CD14-positive monocyte (primary cell): ENCODE measurements around the gene PCK2. TPM values are rescaled to one million over a fixed set of nuclear protein-coding genes. Genes with fewer than 3 reads are reported as not detected.

Experiments
- DNase-seq, 3 donors: peaks; one replicate each; pipeline ENCODE4 v3.0.0-alpha.2; 2011 to 2022
- H2AFZ ChIP-seq: 2 replicates; pipeline ENCODE4 v1.6.0; 2012; ENCODE audit warnings: mild to moderate bottlenecking, low read depth, low read length, inconsistent platforms; ENCODE audit not compliant: insufficient read depth, poor library complexity, severe bottlenecking
- H3K27ac ChIP-seq, 2 donors: 1 replicate in 1 of 2; 2 replicates in 1 of 2; pipeline ENCODE4 v1.5.1; 2012 to 2013; ENCODE audit warnings: low read length in 2 of 2, control low read depth in 1 of 2, inconsistent platforms in 1 of 2, low read depth in 1 of 2, mild to moderate bottlenecking in 1 of 2
- H3K27me3 ChIP-seq, 2 donors: one replicate each; pipeline versions ENCODE4 v1.6.0 to v1.6.1; 2011 to 2013; ENCODE audit warnings: low read length in 2 of 2; ENCODE audit not compliant: control insufficient read depth in 2 of 2, insufficient read depth in 2 of 2
- H3K36me3 ChIP-seq, 2 donors: replicated peaks in 1 of 2; 1 replicate in 1 of 2; 2 replicates in 1 of 2; pipeline versions ENCODE4 v1.5.1 to v1.6.1; 2012 to 2013; ENCODE audit warnings: low read length in 2 of 2, control low read depth in 1 of 2, inconsistent platforms in 1 of 2, mild to moderate bottlenecking in 1 of 2; ENCODE audit not compliant: insufficient read depth in 2 of 2, control insufficient read depth in 1 of 2
- H3K4me1 ChIP-seq, 2 donors: 1 replicate in 1 of 2; 2 replicates in 1 of 2; pipeline versions ENCODE4 v1.5.1 to v1.6.1; 2012 to 2013; ENCODE audit warnings: low read length in 2 of 2, control low read depth in 1 of 2, inconsistent platforms in 1 of 2, mild to moderate bottlenecking in 1 of 2, moderate library complexity in 1 of 2; ENCODE audit not compliant: insufficient read depth in 2 of 2, control insufficient read depth in 1 of 2
- H3K4me2 ChIP-seq: replicated peaks from 2 replicates; pipeline ENCODE3; 2012; ENCODE audit warnings: low read length, moderate library complexity, mild to moderate bottlenecking; ENCODE audit not compliant: poor library complexity, severe bottlenecking; ENCODE audit errors: extremely low read depth
- H3K4me3 ChIP-seq, 3 experiments: fragments of 200-600 bp in 1 of 3; sonication (generic) in 1 of 3; replicated peaks in 1 of 3; 1 replicate in 2 of 3; 2 replicates in 1 of 3; pipeline ENCODE4 v1.5.1; 2011 to 2013; ENCODE audit warnings: low read length in 3 of 3, mild to moderate bottlenecking in 3 of 3, control low read depth in 2 of 3, low read depth in 2 of 3, inconsistent platforms in 1 of 3, moderate library complexity in 1 of 3
- H3K79me2 ChIP-seq: 2 replicates; pipeline ENCODE4 v1.6.0; 2012; ENCODE audit warnings: mild to moderate bottlenecking, control low read depth, inconsistent platforms, low read length, moderate library complexity; ENCODE audit not compliant: insufficient read depth
- H3K9ac ChIP-seq: 2 replicates; pipeline ENCODE4 v1.6.0; 2017; ENCODE audit warnings: low read length, mild to moderate bottlenecking; ENCODE audit not compliant: insufficient read depth, poor library complexity, severe bottlenecking
- H3K9me3 ChIP-seq, 2 donors: replicated peaks in 1 of 2; 1 replicate in 1 of 2; 2 replicates in 1 of 2; pipeline versions ENCODE4 v1.5.1 to v1.6.1; 2012 to 2013; ENCODE audit warnings: low read length in 2 of 2, control low read depth in 1 of 2; ENCODE audit not compliant: control insufficient read depth in 1 of 2, insufficient read depth in 1 of 2
- H4K20me1 ChIP-seq: 2 replicates; pipeline ENCODE4 v1.6.0; 2012; ENCODE audit warnings: mild to moderate bottlenecking, low read length, control low read depth, moderate library complexity; ENCODE audit not compliant: insufficient read depth
- H3K27ac Mint-ChIP-seq, 7 donors: one replicate each; pipeline ENCODE4 v1.8.0; 2020; ENCODE audit warnings: mild to moderate bottlenecking in 7 of 7, mixed read lengths in 7 of 7, moderate library complexity in 6 of 7, inconsistent platforms in 2 of 7
- H3K27me3 Mint-ChIP-seq, 3 donors: one replicate each; pipeline ENCODE4 v1.8.0; 2021 to 2022; ENCODE audit warnings: low read depth in 3 of 3, mild to moderate bottlenecking in 3 of 3, mixed read lengths in 3 of 3, moderate library complexity in 3 of 3, inconsistent platforms in 1 of 3
- H3K36me3 Mint-ChIP-seq, 2 donors: one replicate each; pipeline ENCODE4 v1.8.0; 2020; ENCODE audit warnings: mixed read lengths in 2 of 2, inconsistent platforms in 1 of 2, mild to moderate bottlenecking in 1 of 2
- H3K4me1 Mint-ChIP-seq: one replicate; pipeline ENCODE4 v1.8.0; 2020; ENCODE audit warnings: mild to moderate bottlenecking, mixed read lengths
- H3K4me3 Mint-ChIP-seq, 2 donors: one replicate each; pipeline ENCODE4 v1.8.0; 2020; ENCODE audit warnings: mild to moderate bottlenecking in 2 of 2, mixed read lengths in 2 of 2, moderate library complexity in 1 of 2
- H3K9me3 Mint-ChIP-seq, 7 donors: one replicate each; pipeline ENCODE4 v1.8.0; 2020 to 2022; ENCODE audit warnings: mixed read lengths in 7 of 7, mild to moderate bottlenecking in 6 of 7, moderate library complexity in 6 of 7, inconsistent platforms in 2 of 7
- CTCF ChIP-seq: fragments of 200-600 bp; IDR thresholded peaks from one replicate; pipeline ENCODE4 v1.8.0; 2022; ENCODE audit warnings: antibody characterized with exemption, mild to moderate bottlenecking
- WGBS: methylation state at CpG from one replicate; pipeline ENCODE4 v1.1.5; 2013; ENCODE audit warnings: missing lambda C conversion rate; ENCODE audit not compliant: insufficient coverage; 5-methylcytosine and 5-hydroxymethylcytosine counted together
- intact Hi-C, 2 donors: fragments of 100-400 bp; cut with micrococcal nuclease; formaldehyde crosslinking; loops; one replicate each; pipeline versions ENCODE4 v1.15.0 to v1.15.1; 2023
- polyA plus RNA-seq, 3 donors: library from polyadenylated mRNA; depleted of rRNA in 1 of 3; unstranded in 2 of 3; stranded (reverse) in 1 of 3; fragments of 300-500 nt in 2 of 3; fragments of >200 nt in 1 of 3; fragmentation: Illumina TruSeq in 2 of 3; gene quantifications; 1 replicate in 2 of 3; 2 replicates in 1 of 3; pipeline ENCODE4 v1.2.3, GENCODE V29; 2012 to 2021

Gene PCK2
- polyA plus RNA-seq, 3 donors: 29.9 to 34.2 (median 31.3) TPM

GRCh38 chr14:24054324-24054641 lies 39.8 kb upstream of the PCK2 start:
- H3K4me3 ChIP-seq: no peak overlapping the region
- WGBS: no CpG with 5 or more reads among the region's 6 CpGs
- intact Hi-C loops: no loop called here
- peaks cover 0 to 3% (median 0%) of the 10 kb centered on the region in 7 donors for H3K9me3 Mint-ChIP-seq
- no peak overlapping the region for H3K27ac ChIP-seq
- H3K4me1 Mint-ChIP-seq: peaks cover 32% of the 10 kb centered on the region
- DNase-seq: no peak
- H3K4me1 ChIP-seq: peaks cover 22 to 29% of the 10 kb centered on the region in 2 donors
- no peak for TF ChIP-seq CTCF
- H3K27ac Mint-ChIP-seq: no peak overlapping the region
- H3K79me2 ChIP-seq: no peaks in the 10 kb centered on the region
- no peak overlapping the region for H2AFZ ChIP-seq
- H3K4me3 Mint-ChIP-seq: no peak overlapping the region
- no peaks in the 10 kb centered on the region for H3K9me3 ChIP-seq
- H3K36me3 Mint-ChIP-seq: peaks cover 0 to 2% of the 10 kb centered on the region in 2 donors
- H3K27me3 Mint-ChIP-seq: peaks cover 15 to 38% (median 27%) of the 10 kb centered on the region in 3 donors
- H3K27me3 ChIP-seq: peaks cover 0 to 19% of the 10 kb centered on the region in 2 donors
- H4K20me1 ChIP-seq: no peaks in the 10 kb centered on the region
- H3K36me3 ChIP-seq: no peaks in the 10 kb centered on the region
- no peak overlapping the region for H3K9ac ChIP-seq
- H3K4me2 ChIP-seq: no peak overlapping the region

- no peak overlapping the region for H3K27ac ChIP-seq
- no peaks in the 10 kb centered on the region for H3K79me2 ChIP-seq
- H3K9me3 ChIP-seq: no peaks in the 10 kb centered on the region
- no peak overlapping the region for H2AFZ ChIP-seq
- Mint-ChIP-seq H3K27me3 (peaks cover 16 to 38% (median 29%) of the 10 kb centered on the region in 3 donors), H3K4me1 (peaks cover 28% of the 10 kb centered on the region), H3K36me3 (peaks cover 0 to 2% of the 10 kb centered on the region in 2 donors), H3K27ac (no peak overlapping the region), H3K4me3 (no peak overlapping the region), H3K9me3 (peaks cover 0 to 3% (median 0%) of the 10 kb centered on the region in 7 donors)
- no peaks in the 10 kb centered on the region for H4K20me1 ChIP-seq
- TF ChIP-seq CTCF: no peak
- H3K36me3 ChIP-seq: no peaks in the 10 kb centered on the region
- 93% methylated on average over 3 of the region's 9 CpGs for WGBS
- H3K9ac ChIP-seq: no peak overlapping the region
- no peak overlapping the region for H3K4me3 ChIP-seq
- H3K4me2 ChIP-seq: no peak overlapping the region
- H3K4me1 ChIP-seq: peaks cover 19 to 25% of the 10 kb centered on the region in 2 donors
- intact Hi-C loops: loop anchor here in 1 of 2 donors (5.0 kb wide), 1 partner anchor 53 kb away; no protein-coding TSS in a partner anchor
- no peak for DNase-seq
- H3K27me3 ChIP-seq: peaks cover 0 to 19% of the 10 kb centered on the region in 2 donors
Observed at GRCh38 chr14:24054646-24055045, 39.5 kb upstream of the PCK2 start.
